ENCODE measurements around the gene DDX21. TPM values are rescaled to one million over a fixed set of nuclear protein-coding genes. Genes with fewer than 3 reads are reported as not detected.
"Not testable (repeated sequence)": the region's sequence is repeated elsewhere in the genome, so short reads cannot be mapped to it uniquely, and the experiment has no call there.

DDX21 gene
- total RNA-seq, 1 experiment from 2014 or later, result 153 TPM

DNA sequence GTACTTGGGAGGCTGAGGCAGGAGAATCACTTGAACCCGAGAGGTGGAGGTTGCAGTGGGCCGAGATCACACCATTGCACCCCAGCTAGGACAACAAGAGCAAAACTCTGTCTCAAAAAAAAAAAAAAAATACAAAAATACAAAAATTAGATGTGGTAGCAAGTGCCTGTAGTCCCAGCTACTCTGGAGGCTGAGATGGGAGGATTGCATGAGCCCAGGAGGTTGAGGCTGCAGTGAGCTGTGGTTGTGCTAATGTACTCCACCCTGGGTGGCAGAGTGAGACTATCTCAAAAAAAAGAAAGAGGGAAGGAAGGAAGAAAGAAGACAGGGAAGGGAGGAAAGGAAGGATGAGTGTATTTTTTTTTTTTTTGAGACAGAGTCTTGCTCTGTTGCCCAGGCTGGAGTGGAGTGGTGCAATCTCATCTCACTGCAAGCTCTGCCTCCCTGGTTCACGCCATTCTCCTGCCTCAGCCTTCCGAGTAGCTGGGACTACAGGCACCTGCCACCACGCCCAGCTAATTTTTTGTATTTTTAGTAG, 20.0 kb downstream of the DDX21 start:
- H3K4me1 ChIP-seq (ENCODE audit: control insufficient read depth in 1 of 2, insufficient read depth in 2 of 2, low read length in 2 of 2); BruUV-seq (replicated peaks); DNase-seq (ENCODE audit: low read depth, low spot score); H3K9me3 ChIP-seq (ENCODE audit: control insufficient read depth in 1 of 2, insufficient read depth in 1 of 2, low read depth in 1 of 2, low read length in 2 of 2); H3K9ac ChIP-seq (ENCODE audit: low read length); POLR2A ChIA-PET; H3K4me3 ChIP-seq (replicated peaks in 1 of 2; ENCODE audit: low read depth in 1 of 2, low read length in 2 of 2); CTCF ChIA-PET; H3K9me2 ChIP-seq (ENCODE audit: insufficient read depth); H3K27ac ChIP-seq (ENCODE audit: low read depth, low read length); H3K4me2 ChIP-seq (ENCODE audit: low read length); ATAC-seq; intact Hi-C loops (cut with micrococcal nuclease); H3K27me3 ChIP-seq (ENCODE audit: insufficient read depth, low read length); H2AFZ ChIP-seq (ENCODE audit: low read depth, low read length, poor library complexity, severe bottlenecking); RAD21 ChIA-PET (ENCODE audit: low non-redundant PET in 1 of 2, low total read pairs in 2 of 2, uncharacterized antibody in 2 of 2, unreplicated experiment in 2 of 2): not testable (repeated sequence)
- Histone ChIP-seq H3K36me3 (ENCODE audit: control insufficient read depth in 1 of 2, insufficient read depth in 2 of 2, low read length in 2 of 2) (peaks cover 68 to 85% of the 10 kb centered on the region in 2 experiments), H4K20me1 (ENCODE audit: insufficient read depth) (peaks cover 40% of the 10 kb centered on the region; the same call in 1 of the 2 replicates), H3K79me2 (ENCODE audit: insufficient read depth, low read length) (peaks cover 93% of the 10 kb centered on the region)

DNA sequence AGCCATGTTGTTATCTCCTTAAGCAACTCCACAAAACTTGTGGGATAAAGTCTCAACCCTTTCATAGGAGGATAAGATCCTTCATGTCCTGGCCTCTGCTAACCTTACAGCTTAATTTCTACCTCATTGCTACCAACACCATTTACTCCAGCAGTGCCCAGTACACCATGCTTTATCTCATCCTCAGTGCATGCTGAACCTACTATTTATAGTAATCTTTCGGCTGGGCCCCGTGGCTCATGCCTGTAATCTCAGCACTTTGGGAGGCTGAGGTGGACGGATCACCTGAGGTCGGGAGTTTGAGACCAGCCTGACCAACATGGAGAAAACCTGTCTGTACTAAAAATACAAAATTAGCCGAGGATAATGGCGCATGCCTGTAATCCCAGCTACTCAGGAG, 23.8 kb downstream of the DDX21 start:
- CTCF ChIA-PET; H3K4me2 ChIP-seq (ENCODE audit: low read length); H3K9ac ChIP-seq (ENCODE audit: low read length); ATAC-seq; H3K27me3 ChIP-seq (ENCODE audit: insufficient read depth, low read length); POLR2A ChIA-PET; H2AFZ ChIP-seq (ENCODE audit: low read depth, low read length, poor library complexity, severe bottlenecking); H3K9me3 ChIP-seq (ENCODE audit: control insufficient read depth in 1 of 2, insufficient read depth in 1 of 2, low read depth in 1 of 2, low read length in 2 of 2); H3K4me1 ChIP-seq (ENCODE audit: control insufficient read depth in 1 of 2, insufficient read depth in 2 of 2, low read length in 2 of 2); H3K9me2 ChIP-seq (ENCODE audit: insufficient read depth); DNase-seq (ENCODE audit: low read depth, low spot score); H3K27ac ChIP-seq (ENCODE audit: low read depth, low read length); H3K4me3 ChIP-seq (replicated peaks in 1 of 2; ENCODE audit: low read depth in 1 of 2, low read length in 2 of 2); intact Hi-C loops (cut with micrococcal nuclease); RAD21 ChIA-PET (ENCODE audit: low non-redundant PET in 1 of 2, low total read pairs in 2 of 2, uncharacterized antibody in 2 of 2, unreplicated experiment in 2 of 2); BruUV-seq (replicated peaks): not testable (repeated sequence)
- Histone ChIP-seq H3K79me2 (ENCODE audit: insufficient read depth, low read length) (peaks cover 92% of the 10 kb centered on the region), H3K36me3 (ENCODE audit: control insufficient read depth in 1 of 2, insufficient read depth in 2 of 2, low read length in 2 of 2) (peaks cover 58 to 74% of the 10 kb centered on the region in 2 experiments), H4K20me1 (ENCODE audit: insufficient read depth) (peaks cover 30% of the 10 kb centered on the region; the same call in 1 of the 2 replicates)

GRCh38 chr10:68981074-68981473, 25.1 kb downstream of the DDX21 start:
- Histone ChIP-seq H3K27ac (ENCODE audit: low read depth, low read length) (no peak overlapping the region), H3K4me2 (ENCODE audit: low read length) (no peak overlapping the region), H3K4me1 (ENCODE audit: control insufficient read depth in 1 of 2, insufficient read depth in 2 of 2, low read length in 2 of 2) (no peaks in the 10 kb centered on the region), H3K36me3 (ENCODE audit: control insufficient read depth in 1 of 2, insufficient read depth in 2 of 2, low read length in 2 of 2) (peaks cover 56 to 66% of the 10 kb centered on the region in 2 experiments), H2AFZ (ENCODE audit: low read depth, low read length, poor library complexity, severe bottlenecking) (no peak overlapping the region), H3K4me3 (replicated peaks in 1 of 2; ENCODE audit: low read depth in 1 of 2, low read length in 2 of 2) (no peak overlapping the region), H3K27me3 (ENCODE audit: insufficient read depth, low read length) (no peaks in the 10 kb centered on the region), H3K79me2 (ENCODE audit: insufficient read depth, low read length) (peaks cover 79% of the 10 kb centered on the region), H3K9me3 (ENCODE audit: control insufficient read depth in 1 of 2, insufficient read depth in 1 of 2, low read depth in 1 of 2, low read length in 2 of 2) (no peaks in the 10 kb centered on the region), H3K9me2 (ENCODE audit: insufficient read depth) (no peaks in the 10 kb centered on the region), H4K20me1 (ENCODE audit: insufficient read depth) (peaks cover 25% of the 10 kb centered on the region; the same call in 1 of the 2 replicates), H3K9ac (ENCODE audit: low read length) (no peak overlapping the region)
- no TSS peak for BruUV-seq (replicated peaks)
- TF ChIP-seq, protein P1, sequence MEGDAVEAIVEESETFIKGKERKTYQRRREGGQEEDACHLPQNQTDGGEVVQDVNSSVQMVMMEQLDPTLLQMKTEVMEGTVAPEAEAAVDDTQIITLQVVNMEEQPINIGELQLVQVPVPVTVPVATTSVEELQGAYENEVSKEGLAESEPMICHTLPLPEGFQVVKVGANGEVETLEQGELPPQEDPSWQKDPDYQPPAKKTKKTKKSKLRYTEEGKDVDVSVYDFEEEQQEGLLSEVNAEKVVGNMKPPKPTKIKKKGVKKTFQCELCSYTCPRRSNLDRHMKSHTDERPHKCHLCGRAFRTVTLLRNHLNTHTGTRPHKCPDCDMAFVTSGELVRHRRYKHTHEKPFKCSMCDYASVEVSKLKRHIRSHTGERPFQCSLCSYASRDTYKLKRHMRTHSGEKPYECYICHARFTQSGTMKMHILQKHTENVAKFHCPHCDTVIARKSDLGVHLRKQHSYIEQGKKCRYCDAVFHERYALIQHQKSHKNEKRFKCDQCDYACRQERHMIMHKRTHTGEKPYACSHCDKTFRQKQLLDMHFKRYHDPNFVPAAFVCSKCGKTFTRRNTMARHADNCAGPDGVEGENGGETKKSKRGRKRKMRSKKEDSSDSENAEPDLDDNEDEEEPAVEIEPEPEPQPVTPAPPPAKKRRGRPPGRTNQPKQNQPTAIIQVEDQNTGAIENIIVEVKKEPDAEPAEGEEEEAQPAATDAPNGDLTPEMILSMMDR (IDR thresholded peaks at IDR 0.05 in 2 of 3, conservative IDR thresholded peaks at IDR 0.05 in 1 of 3; ENCODE audit: borderline replicate concordance in 1 of 3, insufficient read depth in 1 of 3, low read depth in 2 of 3, low read length in 2 of 3), result peak in 2 of 3 experiments; percentile 35 to 49; a peak in 4 of 6 replicates
- TF ChIP-seq RAD21 (IDR thresholded peaks at IDR 0.05; ENCODE audit: low read depth) (0 out of 2 replicates have a peak, but pooled peaks have one; percentile 4), JUND (IDR thresholded peaks at IDR 0.05) (no peak), EZH2 (IDR thresholded peaks at IDR 0.05) (no peak)
- TF ChIP-seq, protein P2, sequence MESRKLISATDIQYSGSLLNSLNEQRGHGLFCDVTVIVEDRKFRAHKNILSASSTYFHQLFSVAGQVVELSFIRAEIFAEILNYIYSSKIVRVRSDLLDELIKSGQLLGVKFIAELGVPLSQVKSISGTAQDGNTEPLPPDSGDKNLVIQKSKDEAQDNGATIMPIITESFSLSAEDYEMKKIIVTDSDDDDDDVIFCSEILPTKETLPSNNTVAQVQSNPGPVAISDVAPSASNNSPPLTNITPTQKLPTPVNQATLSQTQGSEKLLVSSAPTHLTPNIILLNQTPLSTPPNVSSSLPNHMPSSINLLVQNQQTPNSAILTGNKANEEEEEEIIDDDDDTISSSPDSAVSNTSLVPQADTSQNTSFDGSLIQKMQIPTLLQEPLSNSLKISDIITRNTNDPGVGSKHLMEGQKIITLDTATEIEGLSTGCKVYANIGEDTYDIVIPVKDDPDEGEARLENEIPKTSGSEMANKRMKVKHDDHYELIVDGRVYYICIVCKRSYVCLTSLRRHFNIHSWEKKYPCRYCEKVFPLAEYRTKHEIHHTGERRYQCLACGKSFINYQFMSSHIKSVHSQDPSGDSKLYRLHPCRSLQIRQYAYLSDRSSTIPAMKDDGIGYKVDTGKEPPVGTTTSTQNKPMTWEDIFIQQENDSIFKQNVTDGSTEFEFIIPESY (IDR thresholded peaks at IDR 0.05; ENCODE audit: extremely low read depth, insufficient replicate concordance, low read length), result no peak
- DNase-seq (ENCODE audit: low read depth, low spot score) (no peak), ATAC-seq (peak; percentile 75)
- CTCF ChIA-PET, result interaction anchor here (0.6 to 1.0 kb wide), 2 partner anchors 113 to 494 kb away, joined by 3 read pairs; no protein-coding TSS in a partner anchor
- intact Hi-C loops (cut with micrococcal nuclease), result no loop called here
- POLR2A ChIA-PET, result interaction anchor here (0.6 kb wide), 1 partner anchor 141 kb away, joined by 3 read pairs; no protein-coding TSS in a partner anchor
- RAD21 ChIA-PET (ENCODE audit: low non-redundant PET in 1 of 2, low total read pairs in 2 of 2, uncharacterized antibody in 2 of 2, unreplicated experiment in 2 of 2), result no interaction called here

All from HCT116 (cell line).